ENCODE data around the gene ZYG11A.

The ZYG11A gene

DNA sequence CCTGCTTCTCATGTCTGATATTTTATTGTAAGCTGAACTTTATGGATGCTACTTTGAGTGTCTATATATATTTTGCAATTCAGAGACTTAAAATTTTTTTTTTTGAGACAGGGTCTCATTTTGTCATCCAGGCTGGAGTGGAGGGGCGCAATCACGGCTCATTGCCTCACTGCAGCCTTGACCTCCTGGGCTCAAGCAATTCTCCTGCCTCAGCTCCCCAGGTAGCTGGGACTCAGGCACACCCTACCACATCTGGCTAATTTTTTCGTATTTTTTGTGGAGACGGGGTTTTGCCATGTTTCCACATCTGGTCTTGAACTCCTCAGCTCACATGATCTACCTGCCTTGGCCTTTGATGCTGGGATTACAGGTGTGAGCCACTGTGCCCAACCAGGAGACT, 8.4 kb downstream of the ZYG11A start (continued):
- TF ChIP-seq, protein P1, sequence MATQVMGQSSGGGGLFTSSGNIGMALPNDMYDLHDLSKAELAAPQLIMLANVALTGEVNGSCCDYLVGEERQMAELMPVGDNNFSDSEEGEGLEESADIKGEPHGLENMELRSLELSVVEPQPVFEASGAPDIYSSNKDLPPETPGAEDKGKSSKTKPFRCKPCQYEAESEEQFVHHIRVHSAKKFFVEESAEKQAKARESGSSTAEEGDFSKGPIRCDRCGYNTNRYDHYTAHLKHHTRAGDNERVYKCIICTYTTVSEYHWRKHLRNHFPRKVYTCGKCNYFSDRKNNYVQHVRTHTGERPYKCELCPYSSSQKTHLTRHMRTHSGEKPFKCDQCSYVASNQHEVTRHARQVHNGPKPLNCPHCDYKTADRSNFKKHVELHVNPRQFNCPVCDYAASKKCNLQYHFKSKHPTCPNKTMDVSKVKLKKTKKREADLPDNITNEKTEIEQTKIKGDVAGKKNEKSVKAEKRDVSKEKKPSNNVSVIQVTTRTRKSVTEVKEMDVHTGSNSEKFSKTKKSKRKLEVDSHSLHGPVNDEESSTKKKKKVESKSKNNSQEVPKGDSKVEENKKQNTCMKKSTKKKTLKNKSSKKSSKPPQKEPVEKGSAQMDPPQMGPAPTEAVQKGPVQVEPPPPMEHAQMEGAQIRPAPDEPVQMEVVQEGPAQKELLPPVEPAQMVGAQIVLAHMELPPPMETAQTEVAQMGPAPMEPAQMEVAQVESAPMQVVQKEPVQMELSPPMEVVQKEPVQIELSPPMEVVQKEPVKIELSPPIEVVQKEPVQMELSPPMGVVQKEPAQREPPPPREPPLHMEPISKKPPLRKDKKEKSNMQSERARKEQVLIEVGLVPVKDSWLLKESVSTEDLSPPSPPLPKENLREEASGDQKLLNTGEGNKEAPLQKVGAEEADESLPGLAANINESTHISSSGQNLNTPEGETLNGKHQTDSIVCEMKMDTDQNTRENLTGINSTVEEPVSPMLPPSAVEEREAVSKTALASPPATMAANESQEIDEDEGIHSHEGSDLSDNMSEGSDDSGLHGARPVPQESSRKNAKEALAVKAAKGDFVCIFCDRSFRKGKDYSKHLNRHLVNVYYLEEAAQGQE (tag by site-specific recombination; IDR thresholded peaks at IDR 0.05), result no peak
- TF ChIP-seq ZNF266 (tag by site-specific recombination; IDR thresholded peaks at IDR 0.05; ENCODE audit: low read depth), result no peak

DNA sequence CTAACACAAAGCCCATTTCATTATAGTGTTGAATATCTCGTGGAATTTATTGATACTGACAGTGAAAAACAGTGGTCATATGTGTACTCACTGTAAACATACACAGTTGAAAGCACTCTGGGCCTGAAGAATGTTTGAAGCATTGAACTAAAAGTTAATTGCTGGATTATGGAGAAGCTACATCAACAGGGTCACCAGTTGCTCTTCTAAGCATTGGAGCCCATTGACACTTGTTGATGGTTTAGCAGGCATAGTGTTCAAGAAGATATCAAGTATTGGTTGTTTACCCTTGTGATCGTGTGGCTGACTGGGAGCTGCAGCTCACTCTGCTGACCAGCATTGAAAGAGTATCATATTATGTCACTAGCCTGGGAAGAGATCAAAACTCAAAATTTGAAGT, 10.3 kb downstream of the ZYG11A start:
- peaks cover 11 to 33% of the 10 kb centered on the region in 2 experiments; a peak in 2 of 3 replicates for H3K36me3 ChIP-seq (ENCODE audit: control insufficient read depth in 2 of 2, insufficient read depth in 1 of 2, low read length in 2 of 2)
- no peak overlapping the region for H3K4me3 ChIP-seq (ENCODE audit: low read depth, low read length)
- H3K4me1 ChIP-seq (ENCODE audit: control insufficient read depth, insufficient read depth, low read length), result no peaks in the 10 kb centered on the region
- no peaks in the 10 kb centered on the region for H3K9me3 ChIP-seq (ENCODE audit: control insufficient read depth, insufficient read depth, low read depth, low read length)
- ChIA-PET POLR2A (interaction anchor here (0.6 kb wide), 1 partner anchor 34 kb away, joined by 4 read pairs; no protein-coding TSS in a partner anchor), CTCF (no interaction called here)
- TF ChIP-seq SCRT2 (tag by site-specific recombination; IDR thresholded peaks at IDR 0.05), result peak; percentile 97
- TF ChIP-seq WT1 (tag by site-specific recombination; IDR thresholded peaks at IDR 0.05), result no peak
- peak; percentile 90 for TF ChIP-seq SCRT1 (tag by site-specific recombination; IDR thresholded peaks at IDR 0.05; ENCODE audit: borderline replicate concordance)
- no peak for TF ChIP-seq GFI1B (tag by site-specific recombination; IDR thresholded peaks at IDR 0.05)
- TF ChIP-seq ZNF544 (tag by site-specific recombination; IDR thresholded peaks at IDR 0.05), result no peak
- no peak for TF ChIP-seq HOXA7 (CRISPR knock-in tag; IDR thresholded peaks at IDR 0.05; ENCODE audit: borderline replicate concordance)
- no peak overlapping the region for H3K27ac ChIP-seq (ENCODE audit: extremely low read depth, low read depth, low read length)

DNA sequence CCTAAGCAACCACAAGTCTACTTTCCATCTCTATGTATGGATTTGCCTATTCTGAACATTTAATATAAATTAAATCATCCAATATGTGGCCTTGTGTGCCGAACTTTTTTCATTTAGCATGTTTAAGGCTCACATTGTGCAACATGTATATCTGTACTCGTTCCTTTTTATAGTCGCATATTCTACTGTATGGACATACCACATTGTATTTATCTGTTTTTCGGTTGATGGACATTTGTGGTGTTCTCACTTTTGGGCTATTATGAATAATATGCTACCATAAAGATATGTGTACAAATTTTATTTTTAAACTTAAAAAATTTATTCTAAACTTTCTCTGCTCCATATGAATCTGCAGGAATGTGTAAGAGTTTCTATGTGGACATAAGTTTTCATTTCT, 13.0 kb downstream of the ZYG11A start:
- CTCF ChIA-PET, result no interaction called here
- H3K4me1 ChIP-seq (ENCODE audit: control insufficient read depth, insufficient read depth, low read length), result no peaks in the 10 kb centered on the region
- no peak overlapping the region for H3K27ac ChIP-seq (ENCODE audit: extremely low read depth, low read depth, low read length)
- H3K4me3 ChIP-seq (ENCODE audit: low read depth, low read length), result no peak overlapping the region
- no peaks in the 10 kb centered on the region for H3K9me3 ChIP-seq (ENCODE audit: control insufficient read depth, insufficient read depth, low read depth, low read length)
- POLR2A ChIA-PET, result no interaction called here
- peaks cover 11 to 38% of the 10 kb centered on the region in 2 experiments; a peak in 2 of 3 replicates for H3K36me3 ChIP-seq (ENCODE audit: control insufficient read depth in 2 of 2, insufficient read depth in 1 of 2, low read length in 2 of 2)
- TF ChIP-seq ZNF324 (tag by site-specific recombination; IDR thresholded peaks at IDR 0.05) (no peak), SCRT1 (tag by site-specific recombination; IDR thresholded peaks at IDR 0.05; ENCODE audit: borderline replicate concordance) (no peak), SP7 (tag by site-specific recombination; IDR thresholded peaks at IDR 0.05) (no peak), MEIS1 (CRISPR knock-in tag; IDR thresholded peaks at IDR 0.05; ENCODE audit: borderline replicate concordance) (no peak), ZNF274 (IDR thresholded peaks at IDR 0.05; ENCODE audit: low read length) (no peak), ZNF274 (tag by site-specific recombination; IDR thresholded peaks at IDR 0.05; ENCODE audit: borderline replicate concordance) (no peak), ZNF138 (tag by site-specific recombination; IDR thresholded peaks at IDR 0.05; ENCODE audit: borderline replicate concordance) (no peak), MZF1 (tag by site-specific recombination; IDR thresholded peaks at IDR 0.05; ENCODE audit: borderline replicate concordance) (no peak), ZNF19 (tag by site-specific recombination; IDR thresholded peaks at IDR 0.05; ENCODE audit: low read depth) (no peak), GLIS1 (tag by site-specific recombination; IDR thresholded peaks at IDR 0.05) (no peak), ZNF555 (tag by site-specific recombination; conservative IDR thresholded peaks at IDR 0.05) (no peak), ZNF654 (tag by site-specific recombination; IDR thresholded peaks at IDR 0.05; ENCODE audit: low read depth) (no peak), ZNF169 (tag by site-specific recombination; IDR thresholded peaks at IDR 0.05) (no peak), ZNF354C (tag by site-specific recombination; IDR thresholded peaks at IDR 0.05; ENCODE audit: borderline replicate concordance, low read depth) (no peak)
- TF ChIP-seq, protein P2, sequence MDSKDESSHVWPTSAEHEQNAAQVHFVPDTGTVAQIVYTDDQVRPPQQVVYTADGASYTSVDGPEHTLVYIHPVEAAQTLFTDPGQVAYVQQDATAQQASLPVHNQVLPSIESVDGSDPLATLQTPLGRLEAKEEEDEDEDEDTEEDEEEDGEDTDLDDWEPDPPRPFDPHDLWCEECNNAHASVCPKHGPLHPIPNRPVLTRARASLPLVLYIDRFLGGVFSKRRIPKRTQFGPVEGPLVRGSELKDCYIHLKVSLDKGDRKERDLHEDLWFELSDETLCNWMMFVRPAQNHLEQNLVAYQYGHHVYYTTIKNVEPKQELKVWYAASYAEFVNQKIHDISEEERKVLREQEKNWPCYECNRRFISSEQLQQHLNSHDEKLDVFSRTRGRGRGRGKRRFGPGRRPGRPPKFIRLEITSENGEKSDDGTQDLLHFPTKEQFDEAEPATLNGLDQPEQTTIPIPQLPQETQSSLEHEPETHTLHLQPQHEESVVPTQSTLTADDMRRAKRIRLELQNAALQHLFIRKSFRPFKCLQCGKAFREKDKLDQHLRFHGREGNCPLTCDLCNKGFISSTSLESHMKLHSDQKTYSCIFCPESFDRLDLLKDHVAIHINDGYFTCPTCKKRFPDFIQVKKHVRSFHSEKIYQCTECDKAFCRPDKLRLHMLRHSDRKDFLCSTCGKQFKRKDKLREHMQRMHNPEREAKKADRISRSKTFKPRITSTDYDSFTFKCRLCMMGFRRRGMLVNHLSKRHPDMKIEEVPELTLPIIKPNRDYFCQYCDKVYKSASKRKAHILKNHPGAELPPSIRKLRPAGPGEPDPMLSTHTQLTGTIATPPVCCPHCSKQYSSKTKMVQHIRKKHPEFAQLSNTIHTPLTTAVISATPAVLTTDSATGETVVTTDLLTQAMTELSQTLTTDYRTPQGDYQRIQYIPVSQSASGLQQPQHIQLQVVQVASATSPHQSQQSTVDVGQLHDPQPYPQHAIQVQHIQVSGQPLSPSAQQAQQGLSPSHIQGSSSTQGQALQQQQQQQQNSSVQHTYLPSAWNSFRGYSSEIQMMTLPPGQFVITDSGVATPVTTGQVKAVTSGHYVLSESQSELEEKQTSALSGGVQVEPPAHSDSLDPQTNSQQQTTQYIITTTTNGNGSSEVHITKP (tag by site-specific recombination; IDR thresholded peaks at IDR 0.05), result no peak
